Coronary artery (tissue), 2 donors: ENCODE results near the gene JAG2.

ENCODE experiments used
- DNase-seq: peaks from one replicate; pipeline ENCODE4 v3.0.0-alpha.2; 2017; ENCODE audit warnings: low spot score
- H3K27ac ChIP-seq, 2 donors: fragments of 200-600 bp; sonication (generic); one replicate each; pipeline ENCODE4 v1.5.1; 2016 to 2019
- H3K4me3 ChIP-seq: fragments of 200-600 bp; sonication (generic); 2 replicates; pipeline ENCODE4 v1.5.1; 2016; ENCODE audit warnings: mild to moderate bottlenecking, moderate library complexity
- CTCF ChIP-seq: fragments of 200-600 bp; sonication (generic); IDR thresholded peaks from one replicate; pipeline ENCODE4 v1.5.1; 2019; ENCODE audit warnings: antibody characterized with exemption

JAG2 gene

GRCh38 chr14:105178868-105179140 lies 10.2 kb upstream of the JAG2 start:
- no peak for DNase-seq
- H3K27ac ChIP-seq: no peak overlapping the region
- no peak for TF ChIP-seq CTCF
- H3K4me3 ChIP-seq: no peak overlapping the region

- H3K4me3 ChIP-seq: no peak overlapping the region
- no peak overlapping the region for H3K27ac ChIP-seq
- TF ChIP-seq CTCF: no peak
Measured at GRCh38 chr14:105178069-105178867, 9.7 kb upstream of the JAG2 start.

GRCh38 chr14:105177082-105177481 lies 8.5 kb upstream of the JAG2 start:
- no peak for TF ChIP-seq CTCF
- Histone ChIP-seq H3K4me3 (no peak overlapping the region), H3K27ac (no peak overlapping the region)
- DNase-seq: no peak

More at GRCh38 chr14:105178069-105178867, 9.7 kb upstream of the JAG2 start:
- no peak for DNase-seq

GRCh38 chr14:105176513-105176912 lies 7.9 kb upstream of the JAG2 start:
- Histone ChIP-seq H3K27ac (no peak overlapping the region), H3K4me3 (no peak overlapping the region)
- DNase-seq: no peak
- TF ChIP-seq CTCF: no peak

GRCh38 chr14:105173901-105174894 lies 5.6 kb upstream of the JAG2 start:
- Histone ChIP-seq H3K27ac (no peak overlapping the region), H3K4me3 (no peak overlapping the region)
- TF ChIP-seq CTCF: no peak
- no peak for DNase-seq

GRCh38 chr14:105173145-105173544 lies 4.6 kb upstream of the JAG2 start:
- no peak overlapping the region for H3K27ac ChIP-seq
- TF ChIP-seq CTCF: no peak
- no peak for DNase-seq
- H3K4me3 ChIP-seq: no peak overlapping the region
